H1 (cell line): ENCODE measurements around the gene TCF7L2. TPM values are rescaled to one million over a fixed set of nuclear protein-coding genes. Genes with fewer than 3 reads are reported as not detected.

ENCODE experiments used
- CTCF ChIA-PET: fragments of 300-600 bp; sonication (Branson Sonifier 250); formaldehyde crosslinking; loops from one replicate; lab custom pipeline; 2021; ENCODE audit not compliant: partially characterized antibody; lab: Charles Lee
- POLR2A ChIA-PET: fragments of 300-600 bp; sonication (Branson Sonifier 250); formaldehyde crosslinking; loops from one replicate; lab custom pipeline; 2021; ENCODE audit warnings: inconsistent platforms; ENCODE audit not compliant: partially characterized antibody; lab: Charles Lee
- DNase-seq, 2 experiments: peaks; one replicate each; pipeline versions ENCODE4 v3.0.0 to v3.0.0-alpha.2; 2010 to 2022; ENCODE audit warnings: low spot score in 2 of 2, low read depth in 1 of 2, mixed read lengths in 1 of 2
- FAIRE-seq: peaks from 2 replicates; lab custom pipeline; 2011; peaks lifted over from hg19 to GRCh38; lab: Jason Lieb, UNC
- H2AFZ ChIP-seq: 2 replicates; pipeline ENCODE4 v1.8.1; 2012; ENCODE audit warnings: low read length, inconsistent platforms
- H2AK5ac ChIP-seq: 2 replicates; pipeline ENCODE4 v1.6.1; 2013; ENCODE audit warnings: low read depth, low read length
- H2BK120ac ChIP-seq: replicated peaks from 2 replicates; pipeline ENCODE3; 2013; ENCODE audit warnings: low read depth, low read length, inconsistent platforms
- H2BK12ac ChIP-seq: 2 replicates; pipeline ENCODE4 v1.6.1; 2013; ENCODE audit warnings: low read depth, low read length
- H2BK15ac ChIP-seq: 2 replicates; pipeline ENCODE4 v1.6.1; 2013; ENCODE audit warnings: low read length
- H2BK20ac ChIP-seq: 2 replicates; pipeline ENCODE4 v1.6.1; 2013; ENCODE audit warnings: low read length
- H2BK5ac ChIP-seq: 2 replicates; pipeline ENCODE4 v1.6.1; 2013; ENCODE audit warnings: low read depth, low read length
- H3K14ac ChIP-seq: 2 replicates; pipeline ENCODE4 v1.6.1; 2013; ENCODE audit warnings: inconsistent platforms; ENCODE audit not compliant: insufficient read length
- H3K18ac ChIP-seq: 2 replicates; pipeline ENCODE4 v1.6.1; 2013; ENCODE audit warnings: low read length; ENCODE audit errors: extremely low read depth
- H3K23ac ChIP-seq: 2 replicates; pipeline ENCODE4 v1.6.1; 2013; ENCODE audit warnings: inconsistent platforms; ENCODE audit not compliant: insufficient read length
- H3K23me2 ChIP-seq: 2 replicates; pipeline ENCODE4 v1.6.1; 2013; ENCODE audit warnings: low read depth, low read length
- H3K27ac ChIP-seq: 2 replicates; pipeline ENCODE4 v1.6.1; 2011; ENCODE audit warnings: low read depth, low read length, inconsistent platforms
- H3K27me3 ChIP-seq, 4 experiments: replicated peaks in 1 of 4; 1 replicate in 1 of 4; 2 replicates in 3 of 4; pipeline versions ENCODE4 v1.6.1 to v1.8.1; 2011 to 2013; ENCODE audit warnings: low read length in 3 of 4, mild to moderate bottlenecking in 3 of 4, inconsistent platforms in 2 of 4, mixed read lengths in 2 of 4, moderate library complexity in 1 of 4; ENCODE audit not compliant: control insufficient read depth in 3 of 4, insufficient read depth in 3 of 4; ENCODE audit errors: extremely low read depth in 1 of 4
- H3K36me3 ChIP-seq, 4 experiments: 2 replicates each; pipeline versions ENCODE4 v1.6.1 to v1.8.1; 2011 to 2013; ENCODE audit warnings: mild to moderate bottlenecking in 4 of 4, low read length in 3 of 4, moderate library complexity in 2 of 4, control low read depth in 1 of 4, inconsistent platforms in 1 of 4; ENCODE audit not compliant: insufficient read depth in 4 of 4, control insufficient read depth in 2 of 4
- H3K4ac ChIP-seq: replicated peaks from 2 replicates; pipeline ENCODE3; 2013; ENCODE audit warnings: low read length, low read depth, mixed read lengths, inconsistent platforms; ENCODE audit not compliant: insufficient read length
- H3K4me1 ChIP-seq, 4 experiments: replicated peaks in 1 of 4; 1 replicate in 1 of 4; 2 replicates in 3 of 4; pipeline versions ENCODE4 v1.6.1 to v1.8.1; 2011 to 2013; ENCODE audit warnings: low read length in 3 of 4, inconsistent platforms in 2 of 4, mixed read lengths in 1 of 4; ENCODE audit not compliant: insufficient read depth in 4 of 4, control insufficient read depth in 3 of 4
- H3K4me2 ChIP-seq, 2 experiments: 2 replicates each; pipeline versions ENCODE4 v1.6.1 to v1.8.1; 2011 to 2013; ENCODE audit warnings: low read depth in 2 of 2, low read length in 2 of 2, control low read depth in 1 of 2, inconsistent platforms in 1 of 2, mild to moderate bottlenecking in 1 of 2; ENCODE audit not compliant: insufficient read depth in 1 of 2
- H3K4me3 ChIP-seq, 4 experiments: fragments of 200-600, 300-600 bp in 1 of 4; sonication (generic), shearing (Covaris generic), sonication (Bioruptor Twin) in 1 of 4; 2 replicates each; pipeline versions ENCODE4 v1.5.1 to v1.8.1; 2011 to 2016; ENCODE audit warnings: low read length in 4 of 4, low read depth in 3 of 4, control low read depth in 2 of 4, inconsistent platforms in 2 of 4, mild to moderate bottlenecking in 2 of 4, mixed read lengths in 1 of 4, moderate library complexity in 1 of 4; ENCODE audit not compliant: insufficient read depth in 2 of 4; ENCODE audit errors: extremely low read depth in 1 of 4
- H3K56ac ChIP-seq: replicated peaks from 2 replicates; pipeline ENCODE3; 2013; ENCODE audit warnings: low read depth, mild to moderate bottlenecking, mixed read lengths, low read length, inconsistent platforms; ENCODE audit not compliant: insufficient read length
- H3K79me1 ChIP-seq: 2 replicates; pipeline ENCODE4 v1.6.1; 2013; ENCODE audit warnings: low read depth, low read length, control low read depth
- H3K79me2 ChIP-seq, 2 experiments: 2 replicates each; pipeline versions ENCODE4 v1.6.1 to v1.8.1; 2012 to 2013; ENCODE audit warnings: low read length in 2 of 2, mild to moderate bottlenecking in 2 of 2, inconsistent platforms in 1 of 2; ENCODE audit not compliant: insufficient read depth in 2 of 2, control insufficient read depth in 1 of 2
- H3K9ac ChIP-seq, 4 experiments: replicated peaks in 1 of 4; 1 replicate in 1 of 4; 2 replicates in 3 of 4; pipeline versions ENCODE4 v1.6.1 to v1.8.1; 2011 to 2013; ENCODE audit warnings: low read depth in 3 of 4, low read length in 3 of 4, control low read depth in 2 of 4, mild to moderate bottlenecking in 2 of 4, moderate library complexity in 2 of 4, inconsistent platforms in 1 of 4; ENCODE audit errors: extremely low read depth in 1 of 4
- H3K9me3 ChIP-seq, 2 experiments: 2 replicates each; pipeline versions ENCODE4 v1.6.1 to v1.8.1; 2012 to 2013; ENCODE audit warnings: mild to moderate bottlenecking in 2 of 2, moderate library complexity in 2 of 2, control low read depth in 1 of 2, inconsistent platforms in 1 of 2, low read depth in 1 of 2, low read length in 1 of 2, mixed read lengths in 1 of 2; ENCODE audit not compliant: insufficient read depth in 2 of 2
- H4K20me1 ChIP-seq, 2 experiments: replicated peaks in 1 of 2; 2 replicates each; pipeline versions ENCODE3 to v1.8.1; 2011 to 2013; ENCODE audit warnings: inconsistent platforms in 2 of 2, low read length in 2 of 2, mild to moderate bottlenecking in 1 of 2; ENCODE audit not compliant: insufficient read depth in 2 of 2, control insufficient read depth in 1 of 2
- H4K5ac ChIP-seq: 2 replicates; pipeline ENCODE4 v1.6.1; 2013; ENCODE audit warnings: low read length, low read depth, mixed read lengths, inconsistent platforms; ENCODE audit not compliant: insufficient read length
- H4K8ac ChIP-seq: 2 replicates; pipeline ENCODE4 v1.8.0; 2013; ENCODE audit warnings: mild to moderate bottlenecking, moderate library complexity, low read length, inconsistent platforms; ENCODE audit not compliant: insufficient read depth; ENCODE audit errors: extremely low read depth
- H4K91ac ChIP-seq: replicated peaks from 2 replicates; pipeline ENCODE3; 2013; ENCODE audit warnings: low read length, mixed read lengths, inconsistent platforms; ENCODE audit not compliant: insufficient read length
- EGR1 ChIP-seq: IDR thresholded peaks from 2 replicates; pipeline ENCODE4 v1.6.1; 2011; ENCODE audit warnings: low read depth, low read length, borderline replicate concordance
- EP300 ChIP-seq, 2 experiments: IDR thresholded peaks; 1 replicate in 1 of 2; 2 replicates in 1 of 2; pipeline ENCODE4 v1.6.1; 2011 to 2012; ENCODE audit warnings: low read depth in 2 of 2, low read length in 2 of 2, mild to moderate bottlenecking in 2 of 2, borderline replicate concordance in 1 of 2, inconsistent platforms in 1 of 2, moderate library complexity in 1 of 2
- GTF2F1 ChIP-seq: IDR thresholded peaks from 2 replicates; pipeline ENCODE4 v1.6.1; 2012; ENCODE audit warnings: low read depth, low read length, improper control_type of control experiment, borderline replicate concordance
- KDM5A ChIP-seq: fragments of 200-600 bp; IDR thresholded peaks from 2 replicates; pipeline ENCODE4 v1.7.1; 2012; ENCODE audit warnings: mild to moderate bottlenecking, low read length, inconsistent platforms, mixed read lengths
- RNF2 ChIP-seq: fragments of 200-900, 300-1000 bp; sonication (generic); IDR thresholded peaks from 2 replicates; pipeline ENCODE4 v1.7.1; 2016; ENCODE audit warnings: borderline replicate concordance, low read depth, mild to moderate bottlenecking, antibody characterized with exemption, low read length; ENCODE audit not compliant: poor library complexity, severe bottlenecking; ENCODE audit errors: missing control alignments
- WGBS, 2 experiments: shearing (Covaris generic) in 1 of 2; methylation state at CpG; one replicate each; pipeline versions ENCODE4 v1.1.6 to v1.1.7; 2013 to 2015; ENCODE audit warnings: low lambda C conversion rate in 2 of 2, mixed read lengths in 2 of 2, inconsistent platforms in 1 of 2, low coverage in 1 of 2, missing lambda C conversion rate in 1 of 2; ENCODE audit not compliant: insufficient replicate concordance in 2 of 2, insufficient coverage in 1 of 2, insufficient read length in 1 of 2; ENCODE audit errors: extremely low coverage in 1 of 2, missing lambda C conversion rate in 1 of 2; 5-methylcytosine and 5-hydroxymethylcytosine counted together
- polyA plus RNA-seq, 7 experiments: library from polyadenylated mRNA; depleted of rRNA in 3 of 7; stranded (reverse) in 5 of 7; unstranded in 2 of 7; fragments of >200 nt in 5 of 7; fragments of 200-250 nt in 2 of 7; gene quantifications; 1 replicate in 5 of 7; 2 replicates in 1 of 7; 4 replicates in 1 of 7; pipeline versions ENCODE4 v1.2.1 to v1.2.3, GENCODE V29; 2011 to 2013; ENCODE audit warnings: missing spikeins in 2 of 7, mixed read lengths in 2 of 7
- total RNA-seq: library from RNA; stranded (reverse); fragmentation: NEBNext Ultra II Directional; extraction: Animal tissue kit (Norgen Biotek cat#: 25700); gene quantifications from 2 replicates; pipeline ENCODE4 v1.2.1, GENCODE V29; 2021
- TF ChIP-seq, protein P1 (sequence below): IDR thresholded peaks from 2 replicates; pipeline ENCODE4 v1.6.1; 2012; ENCODE audit warnings: inconsistent platforms

Gene TCF7L2
- total and polyA plus RNA-seq, 2 of the 8 experiments (the other 6 are each of a cell fraction or from before 2014, with no cell fraction given): 33.9 to 67.3 TPM

DNA sequence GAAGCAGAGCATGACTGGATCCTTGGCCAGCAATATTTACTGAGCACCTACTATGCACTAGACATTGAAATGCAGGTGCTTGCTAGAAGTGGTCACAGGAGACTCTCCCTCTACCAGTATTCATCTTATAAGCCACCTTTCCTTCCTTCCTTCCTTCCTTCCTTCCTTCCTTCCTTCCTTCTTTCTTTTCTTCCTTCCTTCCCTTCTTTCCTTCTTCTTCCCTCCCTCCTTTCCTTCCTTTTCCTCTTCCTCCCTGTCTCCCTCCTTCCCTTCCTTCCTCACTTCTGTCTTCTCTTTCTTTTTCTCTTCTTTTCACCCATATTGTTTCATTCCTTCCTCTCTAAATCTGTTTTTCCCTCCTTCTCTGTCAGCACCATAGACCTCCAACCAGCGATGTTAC is 47.3 kb upstream of the TCF7L2 start:
- Histone ChIP-seq H4K5ac (no peak overlapping the region), H2AK5ac (no peak overlapping the region), H2BK20ac (no peak overlapping the region), H3K23ac (no peak overlapping the region), H2BK15ac (no peak overlapping the region), H3K4ac (no peak overlapping the region), H3K79me2 (no peaks in the 10 kb centered on the region), H3K14ac (no peak overlapping the region), H3K56ac (no peak overlapping the region), H3K4me3 (no peak overlapping the region), H3K23me2 (no peaks in the 10 kb centered on the region), H3K18ac (no peak overlapping the region), H3K27ac (no peak overlapping the region), H4K20me1 (no peaks in the 10 kb centered on the region), H3K4me1 (peaks cover 2 to 17% (median 13%) of the 10 kb centered on the region in 4 experiments), H3K4me2 (no peak overlapping the region), H4K91ac (no peak overlapping the region), H3K27me3 (no peaks in the 10 kb centered on the region), H4K8ac (no peak overlapping the region), H3K9me3 (no peaks in the 10 kb centered on the region), H3K36me3 (no peaks in the 10 kb centered on the region), H2BK12ac (no peak overlapping the region), H2BK5ac (no peak overlapping the region), H2BK120ac (no peak overlapping the region), H3K9ac (no peak overlapping the region), H2AFZ (no peak overlapping the region), H3K79me1 (no peaks in the 10 kb centered on the region)
- POLR2A ChIA-PET: no interaction called here
- TF ChIP-seq EGR1: no peak
- no peak for TF ChIP-seq EP300 (IDR thresholded peaks at IDR 0.05; ENCODE audit: borderline replicate concordance in 1 of 2, low read depth in 2 of 2, low read length in 2 of 2)
- no peak for TF ChIP-seq RNF2
- no peak for TF ChIP-seq GTF2F1
- TF ChIP-seq, protein P1, sequence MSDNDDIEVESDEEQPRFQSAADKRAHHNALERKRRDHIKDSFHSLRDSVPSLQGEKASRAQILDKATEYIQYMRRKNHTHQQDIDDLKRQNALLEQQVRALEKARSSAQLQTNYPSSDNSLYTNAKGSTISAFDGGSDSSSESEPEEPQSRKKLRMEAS: no peak
- TF ChIP-seq KDM5A: no peak
- 94% methylated on average over 1 of the region's 1 CpG; no CpG with 5 or more reads in 1 of the 2 experiments for WGBS, 2 experiments
- DNase-seq: no peak
- CTCF ChIA-PET: interaction anchor here (0.8 kb wide), 1 partner anchor 96 kb away, joined by 3 read pairs; no protein-coding TSS in a partner anchor
- no peak for FAIRE-seq
